HS-5 (cell line): ENCODE results near the gene ATG2A.
A peak's percentile ranks its signal among the peaks of the same experiment; 100 is the strongest.

Experiments
- DNase-seq: peaks from one replicate; pipeline ENCODE4 v3.0.0-alpha.2; 2012; ENCODE audit warnings: low read depth

ATG2A gene

GRCh38 chr11:64924910-64925284 lies 7.9 kb upstream of the ATG2A start:
- DNase-seq = no peak

- DNase-seq = peak; percentile 81
These were observed 7.2 kb upstream of the ATG2A start, which contains the start of gene PPP2R5B for GRCh38 chr11:64923944-64924909. Gene PPP2R5B, plus strand, starts transcription at chr11:64924689. Its CDS starts 1,046 bp downstream, at chr11:64925735.

- DNase-seq = no peak
These were observed 6.2 kb upstream of the ATG2A start for GRCh38 chr11:64923151-64923661.

GRCh38 chr11:64921384-64921783 lies 4.4 kb upstream of the ATG2A start:
- DNase-seq = no peak

GRCh38 chr11:64920124-64920523 lies 3.1 kb upstream of the ATG2A start:
- no peak for DNase-seq

GRCh38 chr11:64919627-64920026 lies 2.6 kb upstream of the ATG2A start:
- no peak for DNase-seq

- DNase-seq = no peak
These were observed 1.0 kb upstream of the ATG2A start for GRCh38 chr11:64918017-64918416.

GRCh38 chr11:64917663-64917995 lies 620 bp upstream of the ATG2A start:
- DNase-seq = no peak

- peak; percentile 28 for DNase-seq
These were observed 802 bp downstream of the ATG2A start for GRCh38 chr11:64916040-64916774.

- no peak for DNase-seq
These were observed 1.6 kb downstream of the ATG2A start for GRCh38 chr11:64915376-64915887.

GRCh38 chr11:64914123-64914522 lies 2.9 kb downstream of the ATG2A start:
- no peak for DNase-seq

- no peak for DNase-seq
These were observed 3.8 kb downstream of the ATG2A start for GRCh38 chr11:64913171-64913727.

- DNase-seq = no peak
These were observed 5.3 kb downstream of the ATG2A start for GRCh38 chr11:64911689-64912088.

- DNase-seq = no peak
These were observed 5.9 kb downstream of the ATG2A start for GRCh38 chr11:64911142-64911541.

GRCh38 chr11:64910451-64911093 lies 6.4 kb downstream of the ATG2A start:
- no peak for DNase-seq

- DNase-seq = no peak
These were observed 7.2 kb downstream of the ATG2A start for GRCh38 chr11:64909653-64910343.

- no peak for DNase-seq
These were observed 8.2 kb downstream of the ATG2A start for GRCh38 chr11:64908766-64909165.

- DNase-seq = no peak
These were observed 10.7 kb downstream of the ATG2A start for GRCh38 chr11:64906314-64906635.

GRCh38 chr11:64905516-64906313 lies 11.3 kb downstream of the ATG2A start:
- DNase-seq = no peak

GRCh38 chr11:64903291-64903833 lies 13.6 kb downstream of the ATG2A start:
- DNase-seq = no peak
